ENCODE measurements around the gene SLC39A10.

SLC39A10 gene

GRCh38 chr2:195706161-195706900 is 49.3 kb downstream of the SLC39A10 start:
- DNase-seq (ENCODE audit: low read depth) = no peak
- H3K4me3 ChIP-seq (ENCODE audit: low read depth, low read length) = no peak overlapping the region

- DNase-seq (ENCODE audit: low read depth) = peak; percentile 12
- H3K4me3 ChIP-seq (ENCODE audit: low read depth, low read length) = no peak overlapping the region
Measured at GRCh38 chr2:195709901-195710806, 53.1 kb downstream of the SLC39A10 start.

GRCh38 chr2:195711478-195711877 is 54.5 kb downstream of the SLC39A10 start:
- H3K4me3 ChIP-seq (ENCODE audit: low read depth, low read length) = no peak overlapping the region
- no peak for DNase-seq (ENCODE audit: low read depth)

- no peak for DNase-seq (ENCODE audit: low read depth)
- H3K4me3 ChIP-seq (ENCODE audit: low read depth, low read length) = no peak overlapping the region
Measured at GRCh38 chr2:195716466-195716865, 59.4 kb downstream of the SLC39A10 start.

GRCh38 chr2:195721042-195721441 is 64.0 kb downstream of the SLC39A10 start:
- DNase-seq (ENCODE audit: low read depth) = no peak
- no peak overlapping the region for H3K4me3 ChIP-seq (ENCODE audit: low read depth, low read length)

GRCh38 chr2:195722075-195722474 is 65.0 kb downstream of the SLC39A10 start:
- no peak overlapping the region for H3K4me3 ChIP-seq (ENCODE audit: low read depth, low read length)
- no peak for DNase-seq (ENCODE audit: low read depth)

- no peak overlapping the region for H3K4me3 ChIP-seq (ENCODE audit: low read depth, low read length)
- no peak for DNase-seq (ENCODE audit: low read depth)
Measured at GRCh38 chr2:195727106-195727505, 70.1 kb downstream of the SLC39A10 start.

GRCh38 chr2:195730912-195731311 is 73.9 kb downstream of the SLC39A10 start:
- DNase-seq (ENCODE audit: low read depth) = no peak
- no peak overlapping the region for H3K4me3 ChIP-seq (ENCODE audit: low read depth, low read length)

GRCh38 chr2:195732574-195732973 is 75.5 kb downstream of the SLC39A10 start:
- no peak for DNase-seq (ENCODE audit: low read depth)
- H3K4me3 ChIP-seq (ENCODE audit: low read depth, low read length) = no peak overlapping the region

- DNase-seq (ENCODE audit: low read depth) = no peak
Measured at GRCh38 chr2:195733831-195734230, 76.8 kb downstream of the SLC39A10 start.

GRCh38 chr2:195734395-195734794 is 77.4 kb downstream of the SLC39A10 start:
- no peak for DNase-seq (ENCODE audit: low read depth)
- no peak overlapping the region for H3K4me3 ChIP-seq (ENCODE audit: low read depth, low read length)

More at GRCh38 chr2:195733831-195734230, 76.8 kb downstream of the SLC39A10 start:
- H3K4me3 ChIP-seq (ENCODE audit: low read depth, low read length) = no peak overlapping the region

GRCh38 chr2:195734931-195735330 is 77.9 kb downstream of the SLC39A10 start:
- no peak overlapping the region for H3K4me3 ChIP-seq (ENCODE audit: low read depth, low read length)
- DNase-seq (ENCODE audit: low read depth) = no peak

GRCh38 chr2:195735347-195735746 is 78.3 kb downstream of the SLC39A10 start:
- H3K4me3 ChIP-seq (ENCODE audit: low read depth, low read length) = no peak overlapping the region
- DNase-seq (ENCODE audit: low read depth) = no peak

GRCh38 chr2:195737511-195738325 is 80.7 kb downstream of the SLC39A10 start:
- peak; percentile 17 for DNase-seq (ENCODE audit: low read depth)
- H3K4me3 ChIP-seq (ENCODE audit: low read depth, low read length) = no peak overlapping the region

- peak; percentile 19 for DNase-seq (ENCODE audit: low read depth)
- H3K4me3 ChIP-seq (ENCODE audit: low read depth, low read length) = no peak overlapping the region
Measured at GRCh38 chr2:195741191-195741590, 84.2 kb downstream of the SLC39A10 start.

GRCh38 chr2:195756218-195756942 is 99.4 kb downstream of the SLC39A10 start:
- H3K4me3 ChIP-seq (ENCODE audit: low read depth, low read length) = no peak overlapping the region
- DNase-seq (ENCODE audit: low read depth) = no peak

- H3K4me3 ChIP-seq (ENCODE audit: low read depth, low read length) = no peak overlapping the region
- no peak for DNase-seq (ENCODE audit: low read depth)
Measured at GRCh38 chr2:195758846-195759245, 101.8 kb downstream of the SLC39A10 start.

GRCh38 chr2:195759877-195760276 is 102.9 kb downstream of the SLC39A10 start:
- no peak for DNase-seq (ENCODE audit: low read depth)
- H3K4me3 ChIP-seq (ENCODE audit: low read depth, low read length) = no peak overlapping the region

- no peak for DNase-seq (ENCODE audit: low read depth)
- no peak overlapping the region for H3K4me3 ChIP-seq (ENCODE audit: low read depth, low read length)
Measured at GRCh38 chr2:195763866-195764265, 106.8 kb downstream of the SLC39A10 start.
